Hepatocyte (in vitro differentiated cells): ENCODE measurements around the gene NFILZ.

ENCODE experiments used
- EZH2 ChIP-seq: fragments of 200-600 bp; sonication (generic); IDR thresholded peaks from 2 replicates; pipeline ENCODE4 v1.6.1; 2016; ENCODE audit warnings: antibody characterized with exemption, mild to moderate bottlenecking, borderline replicate concordance
- TF ChIP-seq, protein P1 (sequence below): fragments of 200-600 bp; sonication (generic); IDR thresholded peaks from 2 replicates; pipeline ENCODE4 v1.5.1; 2016; ENCODE audit warnings: antibody characterized with exemption, mild to moderate bottlenecking; ENCODE audit not compliant: poor library complexity

DNA sequence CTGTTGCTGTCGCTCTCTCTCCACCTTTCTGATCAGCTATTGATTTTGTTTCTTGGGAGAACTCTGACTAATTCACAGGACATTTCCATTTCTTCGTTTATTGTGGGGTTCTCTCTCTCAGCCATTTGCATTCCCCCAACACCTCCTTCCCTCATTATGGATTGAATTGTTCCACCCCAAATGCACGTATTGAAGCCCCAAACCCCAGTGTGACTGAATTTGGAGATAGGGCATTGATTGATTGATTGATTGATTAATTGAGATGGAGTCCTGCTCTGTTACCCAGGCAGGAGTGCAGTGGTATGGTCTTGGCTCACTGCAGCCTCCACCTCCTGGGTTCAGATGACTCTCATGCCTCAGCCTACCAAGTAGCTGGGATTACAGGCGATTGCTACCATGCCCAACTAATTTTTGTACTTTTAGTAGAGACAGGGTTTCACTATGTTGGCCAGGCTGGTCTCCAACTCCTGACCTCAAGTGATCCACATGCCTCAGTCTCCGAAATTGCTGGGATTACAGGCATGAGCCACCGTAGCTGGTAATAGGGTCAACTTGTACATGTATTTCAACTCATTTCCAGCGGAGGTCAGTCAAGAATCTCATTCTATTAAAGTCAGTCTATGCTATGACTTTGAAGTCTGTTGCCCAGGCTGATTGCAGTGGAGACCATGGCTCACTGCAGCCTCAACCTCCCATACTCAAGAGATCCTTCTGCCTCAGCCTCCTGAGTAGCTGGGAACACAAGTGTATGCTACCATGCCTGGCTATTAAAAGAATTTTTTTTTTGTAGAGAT lies 13.6 kb downstream of the NFILZ start:
- no peak for TF ChIP-seq EZH2
- TF ChIP-seq, protein P1, sequence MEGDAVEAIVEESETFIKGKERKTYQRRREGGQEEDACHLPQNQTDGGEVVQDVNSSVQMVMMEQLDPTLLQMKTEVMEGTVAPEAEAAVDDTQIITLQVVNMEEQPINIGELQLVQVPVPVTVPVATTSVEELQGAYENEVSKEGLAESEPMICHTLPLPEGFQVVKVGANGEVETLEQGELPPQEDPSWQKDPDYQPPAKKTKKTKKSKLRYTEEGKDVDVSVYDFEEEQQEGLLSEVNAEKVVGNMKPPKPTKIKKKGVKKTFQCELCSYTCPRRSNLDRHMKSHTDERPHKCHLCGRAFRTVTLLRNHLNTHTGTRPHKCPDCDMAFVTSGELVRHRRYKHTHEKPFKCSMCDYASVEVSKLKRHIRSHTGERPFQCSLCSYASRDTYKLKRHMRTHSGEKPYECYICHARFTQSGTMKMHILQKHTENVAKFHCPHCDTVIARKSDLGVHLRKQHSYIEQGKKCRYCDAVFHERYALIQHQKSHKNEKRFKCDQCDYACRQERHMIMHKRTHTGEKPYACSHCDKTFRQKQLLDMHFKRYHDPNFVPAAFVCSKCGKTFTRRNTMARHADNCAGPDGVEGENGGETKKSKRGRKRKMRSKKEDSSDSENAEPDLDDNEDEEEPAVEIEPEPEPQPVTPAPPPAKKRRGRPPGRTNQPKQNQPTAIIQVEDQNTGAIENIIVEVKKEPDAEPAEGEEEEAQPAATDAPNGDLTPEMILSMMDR: no peak
